Measurements from ENCODE around the gene SUMO3. TPM values are rescaled to one million over a fixed set of nuclear protein-coding genes. Genes with fewer than 3 reads are reported as not detected.

The SUMO3 gene
- total and polyA plus RNA-seq, 4 experiments from 2014 or later = 36.3 to 99.7 (median 56.1) TPM

GRCh38 chr21:44858291-44858690 lies 40.4 kb upstream of the SUMO3 start:
- Mint-ChIP-seq H3K27ac (peak overlapping the region in 2 of 7 donors; percentile 46 to 57), H3K4me1 (peaks cover 19 to 61% (median 32%) of the 10 kb centered on the region in 4 donors), H3K36me3 (peaks cover 41 to 78% of the 10 kb centered on the region in 2 donors), H3K4me3 (no peak overlapping the region), H3K9me3 (no peaks in the 10 kb centered on the region), H3K27me3 (no peaks in the 10 kb centered on the region)
- no peak for DNase-seq
- POLR2A ChIA-PET (ENCODE audit: partially characterized antibody) = interaction anchor here (1.0 kb wide), 1 partner anchor 9 kb away, joined by 6 read pairs; no protein-coding TSS in a partner anchor
- intact Hi-C loops (cut with micrococcal nuclease) = no loop called here
- Histone ChIP-seq H3K36me3 (ENCODE audit: insufficient read depth, low read length) (peaks cover 79% of the 10 kb centered on the region), H3K4me3 (ENCODE audit: low read length in 2 of 2) (no peak overlapping the region), H3K4me1 (ENCODE audit: insufficient read depth, low read length) (peaks cover 23% of the 10 kb centered on the region), H3K9me3 (ENCODE audit: control insufficient read depth in 1 of 2, low read length in 2 of 2) (no peaks in the 10 kb centered on the region), H3K27me3 (ENCODE audit: insufficient read depth, low read length) (no peaks in the 10 kb centered on the region), H3K27ac (ENCODE audit: low read depth, low read length) (no peak overlapping the region)
- CTCF ChIA-PET (ENCODE audit: partially characterized antibody) = no interaction called here

DNA sequence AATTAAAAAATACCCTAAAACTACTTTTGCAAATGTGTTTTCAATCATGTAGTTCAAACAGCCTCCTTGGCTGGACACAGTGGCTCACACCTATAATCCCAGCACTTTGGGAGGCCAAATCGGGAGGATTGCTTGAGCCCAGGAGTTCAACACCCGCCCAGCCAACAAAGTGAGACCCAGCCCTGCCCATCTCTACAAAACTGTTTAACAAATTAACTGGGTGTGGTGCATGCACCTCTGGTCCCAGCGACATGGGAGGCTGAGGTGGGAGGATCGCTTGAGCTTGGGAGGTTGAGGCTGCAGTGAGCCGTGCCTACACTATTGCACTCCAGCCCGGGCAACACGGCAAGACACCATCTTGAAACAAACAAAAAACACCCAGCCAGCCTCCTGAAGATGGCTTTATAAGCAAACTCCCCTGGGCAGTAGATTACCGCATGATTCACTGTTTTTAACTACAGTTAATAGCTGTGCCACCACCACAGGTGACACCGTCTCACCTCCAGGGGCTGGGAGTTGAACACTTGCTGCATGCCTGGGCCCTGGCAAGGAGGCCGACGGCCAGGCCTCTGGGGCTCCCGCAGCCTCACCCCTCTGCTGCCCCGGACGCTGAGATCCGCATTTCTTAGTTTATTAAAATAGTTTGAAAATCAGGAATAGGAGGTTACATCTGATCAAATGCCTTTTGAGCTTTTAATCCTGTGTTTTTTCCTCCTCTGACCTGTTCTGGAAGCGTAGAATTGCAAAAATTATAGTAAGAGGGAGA lies 39.4 kb upstream of the SUMO3 start:
- intact Hi-C loops (cut with micrococcal nuclease) = no loop called here
- peaks cover 24% of the 10 kb centered on the region for H3K4me1 ChIP-seq (ENCODE audit: insufficient read depth, low read length)
- H3K27me3 ChIP-seq (ENCODE audit: insufficient read depth, low read length) = no peaks in the 10 kb centered on the region
- no peak overlapping the region for H3K4me3 ChIP-seq (ENCODE audit: low read length in 2 of 2)
- Mint-ChIP-seq H3K4me1 (peaks cover 19 to 68% (median 35%) of the 10 kb centered on the region in 4 donors), H3K36me3 (peaks cover 46 to 85% of the 10 kb centered on the region in 2 donors), H3K27ac (peak overlapping the region in 2 of 7 donors; percentile 25 to 47), H3K9me3 (no peaks in the 10 kb centered on the region), H3K4me3 (no peak overlapping the region), H3K27me3 (no peaks in the 10 kb centered on the region)
- CTCF ChIA-PET (ENCODE audit: partially characterized antibody) = interaction anchor here (0.8 kb wide), 1 partner anchor 77 kb away, joined by 3 read pairs; no protein-coding TSS in a partner anchor
- peaks cover 78% of the 10 kb centered on the region for H3K36me3 ChIP-seq (ENCODE audit: insufficient read depth, low read length)
- no peaks in the 10 kb centered on the region for H3K9me3 ChIP-seq (ENCODE audit: control insufficient read depth in 1 of 2, low read length in 2 of 2)
- no peak for DNase-seq
- H3K27ac ChIP-seq (ENCODE audit: low read depth, low read length) = no peak overlapping the region
- POLR2A ChIA-PET (ENCODE audit: partially characterized antibody) = no interaction called here

DNA sequence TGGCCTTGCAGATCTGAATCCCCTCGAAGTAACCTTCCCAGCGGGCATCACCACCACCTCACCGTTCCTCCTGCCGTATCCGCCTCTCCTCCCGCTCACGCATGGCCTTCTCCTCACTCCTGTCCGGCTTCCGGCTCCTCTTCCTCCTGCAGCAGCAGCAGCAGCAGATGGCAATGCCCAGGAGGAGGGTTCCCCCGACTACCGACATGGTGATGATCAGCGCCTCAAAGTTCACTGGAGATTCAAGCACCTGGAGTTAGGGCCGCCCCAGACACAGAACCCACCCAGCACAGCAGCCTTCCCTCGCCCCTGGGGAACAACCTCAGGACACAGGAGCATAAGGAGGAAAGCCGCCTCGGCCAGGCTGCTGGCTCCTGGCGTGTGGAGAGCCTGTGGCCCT lies 38.3 kb upstream of the SUMO3 start:
- intact Hi-C loops (cut with micrococcal nuclease) = no loop called here
- H3K4me1 ChIP-seq (ENCODE audit: insufficient read depth, low read length) = peaks cover 33% of the 10 kb centered on the region
- no peak overlapping the region for H3K27ac ChIP-seq (ENCODE audit: low read depth, low read length)
- ChIA-PET CTCF (ENCODE audit: partially characterized antibody) (no interaction called here), POLR2A (ENCODE audit: partially characterized antibody) (no interaction called here)
- Mint-ChIP-seq H3K9me3 (no peaks in the 10 kb centered on the region), H3K27ac (peak overlapping the region in 2 of 7 donors; percentile 52 to 77), H3K27me3 (no peaks in the 10 kb centered on the region), H3K4me1 (peaks cover 17 to 69% (median 38%) of the 10 kb centered on the region in 4 donors), H3K36me3 (peaks cover 50 to 84% of the 10 kb centered on the region in 2 donors), H3K4me3 (no peak overlapping the region)
- DNase-seq = no peak
- H3K9me3 ChIP-seq (ENCODE audit: control insufficient read depth in 1 of 2, low read length in 2 of 2) = no peaks in the 10 kb centered on the region
- H3K36me3 ChIP-seq (ENCODE audit: insufficient read depth, low read length) = peaks cover 72% of the 10 kb centered on the region
- H3K27me3 ChIP-seq (ENCODE audit: insufficient read depth, low read length) = no peaks in the 10 kb centered on the region
- H3K4me3 ChIP-seq (ENCODE audit: low read length in 2 of 2) = no peak overlapping the region

GRCh38 chr21:44855572-44855971 lies 37.7 kb upstream of the SUMO3 start:
- H3K9me3 Mint-ChIP-seq = no peaks in the 10 kb centered on the region
- peaks cover 54 to 87% of the 10 kb centered on the region in 2 donors for H3K36me3 Mint-ChIP-seq
- POLR2A ChIA-PET (ENCODE audit: partially characterized antibody) = interaction anchor here (0.7 kb wide), 1 partner anchor 62 kb away, joined by 3 read pairs; no protein-coding TSS in a partner anchor
- DNase-seq = no peak
- no peak overlapping the region for H3K4me3 Mint-ChIP-seq
- peaks cover 75% of the 10 kb centered on the region for H3K36me3 ChIP-seq (ENCODE audit: insufficient read depth, low read length)
- H3K27me3 ChIP-seq (ENCODE audit: insufficient read depth, low read length) = no peaks in the 10 kb centered on the region
- no peaks in the 10 kb centered on the region for H3K27me3 Mint-ChIP-seq
- H3K4me1 ChIP-seq (ENCODE audit: insufficient read depth, low read length) = peaks cover 33% of the 10 kb centered on the region
- no peak overlapping the region for H3K27ac ChIP-seq (ENCODE audit: low read depth, low read length)
- no peaks in the 10 kb centered on the region for H3K9me3 ChIP-seq (ENCODE audit: control insufficient read depth in 1 of 2, low read length in 2 of 2)
- H3K27ac Mint-ChIP-seq = peak overlapping the region in 2 of 7 donors; percentile 22 to 52
- H3K4me3 ChIP-seq (ENCODE audit: low read length in 2 of 2) = no peak overlapping the region
- H3K4me1 Mint-ChIP-seq = peaks cover 17 to 68% (median 41%) of the 10 kb centered on the region in 4 donors
- intact Hi-C loops (cut with micrococcal nuclease) = no loop called here
- CTCF ChIA-PET (ENCODE audit: partially characterized antibody) = interaction anchor here (1.4 kb wide), 1 partner anchor 18 kb away, joined by 3 read pairs; the partner anchor contains the start of gene PTTG1IP

DNA sequence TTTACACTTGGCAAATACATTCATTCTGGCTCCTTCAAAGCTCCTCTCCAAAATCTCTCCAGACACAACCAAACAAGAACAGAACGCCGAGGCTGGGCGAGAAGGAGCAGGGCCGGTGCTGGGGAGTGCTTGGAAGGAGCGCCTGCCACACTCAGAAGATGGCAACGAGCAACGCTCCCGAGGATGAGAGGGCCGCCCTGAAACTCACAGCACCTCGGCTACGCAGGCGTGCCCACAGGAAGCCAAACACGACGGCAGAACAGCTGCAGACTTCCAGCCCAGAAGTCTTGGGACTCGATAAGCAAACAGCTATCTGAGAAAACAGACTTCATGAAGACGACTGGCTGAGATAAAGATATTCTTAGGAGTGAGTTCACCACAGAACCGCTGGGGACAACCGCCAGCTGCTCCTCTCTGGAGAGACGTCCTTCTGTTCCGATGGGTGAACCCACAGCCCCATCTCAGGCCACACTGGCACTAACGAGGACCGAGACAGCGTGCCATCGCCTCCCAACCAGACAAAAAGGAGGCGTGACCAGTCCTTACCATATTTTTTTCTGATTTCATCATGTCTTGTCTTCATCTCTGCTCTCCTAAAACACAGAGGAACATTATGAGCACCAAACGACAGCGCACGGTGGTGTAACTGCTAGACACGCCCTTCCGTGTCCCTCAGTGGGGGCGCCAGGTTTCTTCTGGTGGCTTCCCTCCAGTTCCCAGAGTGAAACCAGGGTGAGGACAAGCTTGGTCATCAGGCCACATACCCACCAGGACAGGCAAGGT lies 37.0 kb upstream of the SUMO3 start:
- peaks cover 17 to 64% (median 41%) of the 10 kb centered on the region in 4 donors for H3K4me1 Mint-ChIP-seq
- no peak for DNase-seq
- Histone ChIP-seq H3K27ac (ENCODE audit: low read depth, low read length) (no peak overlapping the region), H3K36me3 (ENCODE audit: insufficient read depth, low read length) (peaks cover 77% of the 10 kb centered on the region), H3K4me1 (ENCODE audit: insufficient read depth, low read length) (peaks cover 33% of the 10 kb centered on the region), H3K27me3 (ENCODE audit: insufficient read depth, low read length) (no peaks in the 10 kb centered on the region), H3K4me3 (ENCODE audit: low read length in 2 of 2) (no peak overlapping the region), H3K9me3 (ENCODE audit: control insufficient read depth in 1 of 2, low read length in 2 of 2) (no peaks in the 10 kb centered on the region)
- POLR2A ChIA-PET (ENCODE audit: partially characterized antibody) = interaction anchor here (0.7 to 1.0 kb wide), 2 partner anchors 37 to 61 kb away, joined by 3 read pairs; partner anchors contain the start of gene SUMO3
- H3K27me3 Mint-ChIP-seq = no peaks in the 10 kb centered on the region
- intact Hi-C loops (cut with micrococcal nuclease) = no loop called here
- no peaks in the 10 kb centered on the region for H3K9me3 Mint-ChIP-seq
- peak overlapping the region in 6 of 7 donors; percentile 7 to 92 (median 71) for H3K27ac Mint-ChIP-seq
- peaks cover 55 to 86% of the 10 kb centered on the region in 2 donors for H3K36me3 Mint-ChIP-seq
- H3K4me3 Mint-ChIP-seq = peak overlapping the region in 1 of 8 donors; percentile 46
- CTCF ChIA-PET (ENCODE audit: partially characterized antibody) = interaction anchor here (0.6 to 1.4 kb wide), 2 partner anchors 18 to 58 kb away, joined by 3 read pairs; partner anchors contain the start of gene PTTG1IP

DNA sequence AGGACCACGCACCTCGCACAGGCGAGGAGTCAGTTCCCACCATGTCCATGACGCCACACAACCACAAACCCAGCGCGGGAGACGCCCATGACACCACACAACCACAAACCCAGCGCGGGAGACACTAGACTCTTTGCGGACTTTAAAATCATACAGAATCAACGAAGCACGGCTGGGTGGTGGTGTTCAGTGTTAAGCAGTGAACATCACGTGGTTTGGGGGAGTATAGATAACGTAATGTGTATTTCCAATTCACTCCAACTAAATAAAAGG lies 36.5 kb upstream of the SUMO3 start:
- ChIA-PET POLR2A (ENCODE audit: partially characterized antibody) (interaction anchor here (1.0 kb wide), 1 partner anchor 37 kb away, joined by 3 read pairs; the partner anchor contains the start of gene SUMO3), CTCF (ENCODE audit: partially characterized antibody) (interaction anchor here (0.6 to 1.4 kb wide), 2 partner anchors 19 to 57 kb away, joined by 3 read pairs; partner anchors contain the start of gene PTTG1IP)
- Mint-ChIP-seq H3K27ac (peak overlapping the region in 6 of 7 donors; percentile 66 to 92 (median 76)), H3K27me3 (no peaks in the 10 kb centered on the region), H3K4me1 (peaks cover 15 to 64% (median 39%) of the 10 kb centered on the region in 4 donors), H3K4me3 (peak overlapping the region in 1 of 8 donors; percentile 46), H3K9me3 (no peaks in the 10 kb centered on the region), H3K36me3 (peaks cover 52 to 85% of the 10 kb centered on the region in 2 donors)
- H3K4me1 ChIP-seq (ENCODE audit: insufficient read depth, low read length) = peaks cover 33% of the 10 kb centered on the region
- DNase-seq = no peak
- H3K36me3 ChIP-seq (ENCODE audit: insufficient read depth, low read length) = peaks cover 76% of the 10 kb centered on the region
- no peak overlapping the region for H3K27ac ChIP-seq (ENCODE audit: low read depth, low read length)
- H3K9me3 ChIP-seq (ENCODE audit: control insufficient read depth in 1 of 2, low read length in 2 of 2) = no peaks in the 10 kb centered on the region
- intact Hi-C loops (cut with micrococcal nuclease) = no loop called here
- H3K4me3 ChIP-seq (ENCODE audit: low read length in 2 of 2) = no peak overlapping the region
- H3K27me3 ChIP-seq (ENCODE audit: insufficient read depth, low read length) = no peaks in the 10 kb centered on the region
